Neuron (in vitro differentiated cells): Measurements from ENCODE around the gene MEI1.

Experiments
- H2AFZ ChIP-seq: one replicate; pipeline ENCODE4 v1.6.1; 2013; ENCODE audit warnings: low read depth, mild to moderate bottlenecking, inconsistent platforms, low read length, moderate library complexity
- H3K27me3 ChIP-seq: one replicate; pipeline ENCODE4 v1.6.1; 2013; ENCODE audit warnings: low read length; ENCODE audit not compliant: insufficient read depth
- H3K36me3 ChIP-seq: one replicate; pipeline ENCODE4 v1.6.1; 2013; ENCODE audit warnings: low read length; ENCODE audit not compliant: insufficient read depth
- H3K4me1 ChIP-seq: one replicate; pipeline ENCODE4 v1.6.1; 2013; ENCODE audit warnings: low read length; ENCODE audit not compliant: insufficient read depth
- H3K4me3 ChIP-seq: 2 replicates; pipeline ENCODE4 v1.5.1; 2013; ENCODE audit warnings: mild to moderate bottlenecking, low read length, moderate library complexity
- H3K9me3 ChIP-seq: one replicate; pipeline ENCODE4 v1.6.1; 2013; ENCODE audit warnings: low read length

Gene MEI1

DNA sequence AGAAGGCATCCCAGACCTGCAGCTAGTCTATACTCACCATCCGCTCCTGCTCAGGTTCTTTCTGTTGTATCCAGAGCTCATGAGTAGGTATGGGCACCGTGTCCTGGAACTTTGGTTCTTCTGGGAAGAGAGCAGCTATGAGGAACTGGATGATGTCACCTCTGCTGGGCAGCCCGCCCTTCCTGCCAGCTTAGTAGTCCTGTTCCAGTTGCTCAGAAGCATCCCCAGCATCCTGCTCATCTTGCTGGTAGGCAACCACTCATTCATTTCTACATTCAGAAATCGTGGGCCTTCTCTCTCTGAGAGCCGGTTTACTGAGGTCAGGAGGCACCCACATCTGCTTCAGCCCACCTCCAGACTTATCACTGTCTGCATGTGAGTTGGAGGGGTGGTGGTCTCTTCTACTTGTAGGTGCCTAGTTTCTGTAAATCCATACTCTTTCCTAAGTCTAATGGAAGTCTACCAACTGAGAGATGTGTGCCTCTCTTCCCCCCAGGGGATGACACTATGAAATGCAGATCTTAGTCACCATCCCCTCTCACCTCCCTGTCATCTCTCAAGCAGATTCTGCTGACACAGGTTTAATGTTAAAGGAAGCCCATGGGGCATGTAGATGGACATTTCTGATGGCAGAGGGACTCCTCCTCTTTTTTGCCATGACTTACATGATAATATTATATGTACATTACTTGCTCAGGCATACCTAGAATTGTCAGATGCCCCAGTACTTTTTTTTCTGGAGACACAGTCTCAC, 71.6 kb downstream of the MEI1 start:
- H3K36me3 ChIP-seq = no peaks in the 10 kb centered on the region
- no peak overlapping the region for H2AFZ ChIP-seq
- H3K9me3 ChIP-seq = no peaks in the 10 kb centered on the region
- no peak overlapping the region for H3K4me3 ChIP-seq
- H3K27me3 ChIP-seq = no peaks in the 10 kb centered on the region
- H3K4me1 ChIP-seq = no peaks in the 10 kb centered on the region

DNA sequence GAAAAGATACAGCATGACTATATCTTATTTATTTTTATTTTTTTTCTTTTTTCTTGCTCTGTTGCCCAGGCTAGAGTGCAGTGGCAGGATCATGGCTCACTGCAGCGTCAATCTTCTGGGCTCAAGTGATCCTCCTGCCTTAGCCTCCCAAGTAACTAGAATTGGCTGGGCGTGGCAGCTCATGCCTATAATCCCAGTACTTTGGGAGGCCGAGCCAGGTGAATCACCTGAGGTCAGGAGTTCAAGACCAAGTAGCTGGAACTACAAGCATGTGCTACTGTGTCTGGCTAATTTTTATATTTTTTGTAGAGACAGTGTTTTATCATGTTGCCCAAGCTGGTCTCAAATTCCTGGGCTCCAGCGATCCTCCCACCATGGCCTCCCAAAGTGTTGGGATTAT, 72.9 kb downstream of the MEI1 start:
- Histone ChIP-seq H3K4me3 (no peak overlapping the region), H3K36me3 (no peaks in the 10 kb centered on the region), H3K4me1 (no peaks in the 10 kb centered on the region), H3K27me3 (no peaks in the 10 kb centered on the region), H2AFZ (no peak overlapping the region), H3K9me3 (no peaks in the 10 kb centered on the region)

DNA sequence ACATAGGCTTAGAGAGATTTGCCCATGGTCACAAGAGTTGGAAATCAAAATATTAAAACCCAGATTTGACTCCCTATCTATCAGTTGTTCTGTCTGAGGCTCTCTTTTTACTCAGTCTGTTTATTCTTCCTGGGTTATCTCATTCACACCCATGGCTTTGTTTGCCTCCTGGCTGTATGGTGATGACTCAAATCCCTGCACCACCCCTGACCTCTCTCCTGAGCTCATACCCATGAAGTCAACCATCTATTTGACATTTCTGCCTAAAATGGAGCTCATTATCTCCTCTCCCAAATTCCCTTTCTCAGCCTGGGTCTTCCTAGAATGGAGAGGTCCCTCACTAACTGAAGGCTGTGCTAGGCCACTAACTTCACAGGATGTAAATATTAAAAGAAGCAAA, 73.3 kb downstream of the MEI1 start:
- H3K9me3 ChIP-seq = no peaks in the 10 kb centered on the region

DNA sequence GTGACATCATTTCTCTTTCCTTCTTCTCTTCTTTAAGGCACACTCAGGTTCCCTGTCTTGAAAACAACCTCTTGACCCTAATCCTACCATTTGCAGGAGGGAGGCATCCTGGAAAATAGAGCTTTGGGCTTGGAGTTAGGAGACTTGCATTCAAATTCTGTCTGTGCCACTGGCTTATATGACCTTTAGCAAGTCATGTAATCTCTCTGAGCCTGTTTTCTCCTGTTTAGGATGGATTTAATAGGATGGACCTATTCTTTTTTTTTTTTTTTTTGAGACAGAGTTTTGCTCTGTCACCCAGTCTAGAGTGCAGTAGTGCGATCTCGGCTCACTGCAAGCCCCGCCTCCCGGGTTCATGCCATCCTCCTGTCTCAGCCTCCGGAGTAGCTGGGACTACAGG, 76.0 kb downstream of the MEI1 start:
- Histone ChIP-seq H3K36me3 (no peaks in the 10 kb centered on the region), H3K4me1 (no peaks in the 10 kb centered on the region), H3K9me3 (no peaks in the 10 kb centered on the region), H3K4me3 (no peak overlapping the region), H3K27me3 (peaks cover 5% of the 10 kb centered on the region), H2AFZ (no peak overlapping the region)

More for the DNA sequence above, 73.3 kb downstream of the MEI1 start:
- Histone ChIP-seq H3K4me3 (no peak overlapping the region), H3K27me3 (no peaks in the 10 kb centered on the region), H3K36me3 (no peaks in the 10 kb centered on the region), H2AFZ (no peak overlapping the region), H3K4me1 (no peaks in the 10 kb centered on the region)

DNA sequence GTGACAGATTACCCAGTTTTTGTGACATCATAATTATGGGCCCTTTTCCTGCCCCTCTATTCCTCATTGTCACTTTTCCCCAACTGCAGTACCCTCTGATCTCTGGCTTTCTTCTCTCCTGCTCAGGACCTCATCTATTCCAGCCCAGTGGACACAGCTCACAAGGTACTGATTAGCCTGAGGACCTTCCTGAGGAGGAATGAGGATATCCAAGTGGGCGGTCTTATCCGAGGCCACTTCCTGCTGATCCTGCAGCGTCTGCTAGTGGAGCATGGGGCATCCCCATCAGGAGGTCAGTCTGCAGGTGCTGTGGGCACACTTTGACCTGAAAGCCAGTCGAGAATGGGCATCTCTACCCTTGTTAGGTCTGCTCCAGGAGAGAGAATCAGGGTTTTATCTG, 76.7 kb downstream of the MEI1 start:
- no peak overlapping the region for H3K4me3 ChIP-seq
- H3K27me3 ChIP-seq = peaks cover 11% of the 10 kb centered on the region
- H3K4me1 ChIP-seq = peaks cover 1% of the 10 kb centered on the region
- H3K36me3 ChIP-seq = no peaks in the 10 kb centered on the region
- no peak overlapping the region for H2AFZ ChIP-seq
- H3K9me3 ChIP-seq = no peaks in the 10 kb centered on the region

DNA sequence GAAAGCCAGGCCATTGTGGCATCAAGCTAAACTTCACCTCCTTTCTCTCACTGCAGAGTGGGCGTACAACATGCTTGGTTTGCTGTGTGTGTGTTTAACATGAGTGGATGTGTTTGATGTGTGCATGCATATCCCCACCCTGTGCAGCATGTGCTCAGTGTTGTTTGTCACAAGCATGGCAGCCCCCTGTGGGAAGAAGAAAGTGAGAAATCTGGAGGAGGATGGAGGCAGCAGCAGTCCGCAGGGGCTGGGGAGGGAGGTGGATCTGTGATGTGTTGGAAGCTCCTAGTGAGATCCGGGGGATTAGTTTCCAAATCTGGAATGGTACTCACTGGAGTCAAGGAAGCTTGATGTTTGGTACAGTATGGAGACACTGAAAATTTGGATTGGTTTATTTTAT, 77.1 kb downstream of the MEI1 start:
- no peaks in the 10 kb centered on the region for H3K36me3 ChIP-seq
- H3K9me3 ChIP-seq = no peaks in the 10 kb centered on the region

DNA sequence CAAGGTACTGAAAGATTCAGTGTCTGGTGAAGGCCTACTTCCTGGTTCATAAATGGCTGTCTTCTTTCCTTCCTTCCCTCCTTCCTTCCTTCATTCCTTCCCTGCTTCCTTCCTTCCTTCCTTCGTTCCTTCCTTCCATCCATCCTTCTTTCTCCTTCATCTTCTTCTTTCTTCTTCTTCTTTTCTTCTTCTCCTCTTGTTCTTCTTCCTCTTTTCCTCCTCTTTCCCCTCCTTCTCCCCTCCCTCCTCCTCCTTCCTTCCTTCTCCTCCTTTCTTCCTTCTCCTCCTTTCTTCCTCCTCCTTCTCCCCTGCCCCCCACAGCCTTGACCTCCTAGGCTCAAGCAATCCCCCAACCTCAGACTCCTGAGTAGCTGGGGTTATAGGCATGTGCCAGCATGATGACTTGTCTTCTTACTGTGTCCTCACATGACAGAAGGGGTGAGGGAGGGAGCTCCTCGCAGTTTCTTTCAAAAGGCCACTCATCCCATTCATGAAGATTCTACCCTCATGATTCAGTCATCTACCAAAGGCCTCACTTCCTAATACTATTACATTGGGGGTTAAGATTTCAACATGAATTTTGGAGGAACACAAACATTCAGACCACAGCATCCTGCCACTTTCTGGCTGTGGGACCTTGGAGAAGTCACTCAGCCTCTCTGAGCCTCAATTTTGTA, 78.6 kb downstream of the MEI1 start:
- Histone ChIP-seq H3K4me3 (no peak overlapping the region), H3K27me3 (peaks cover 27% of the 10 kb centered on the region), H3K36me3 (no peaks in the 10 kb centered on the region), H2AFZ (no peak overlapping the region), H3K9me3 (no peaks in the 10 kb centered on the region), H3K4me1 (peaks cover 3% of the 10 kb centered on the region)

More for the DNA sequence above, 77.1 kb downstream of the MEI1 start:
- peaks cover 3% of the 10 kb centered on the region for H3K4me1 ChIP-seq
- H3K27me3 ChIP-seq = peaks cover 13% of the 10 kb centered on the region
- H3K4me3 ChIP-seq = no peak overlapping the region
- no peak overlapping the region for H2AFZ ChIP-seq

DNA sequence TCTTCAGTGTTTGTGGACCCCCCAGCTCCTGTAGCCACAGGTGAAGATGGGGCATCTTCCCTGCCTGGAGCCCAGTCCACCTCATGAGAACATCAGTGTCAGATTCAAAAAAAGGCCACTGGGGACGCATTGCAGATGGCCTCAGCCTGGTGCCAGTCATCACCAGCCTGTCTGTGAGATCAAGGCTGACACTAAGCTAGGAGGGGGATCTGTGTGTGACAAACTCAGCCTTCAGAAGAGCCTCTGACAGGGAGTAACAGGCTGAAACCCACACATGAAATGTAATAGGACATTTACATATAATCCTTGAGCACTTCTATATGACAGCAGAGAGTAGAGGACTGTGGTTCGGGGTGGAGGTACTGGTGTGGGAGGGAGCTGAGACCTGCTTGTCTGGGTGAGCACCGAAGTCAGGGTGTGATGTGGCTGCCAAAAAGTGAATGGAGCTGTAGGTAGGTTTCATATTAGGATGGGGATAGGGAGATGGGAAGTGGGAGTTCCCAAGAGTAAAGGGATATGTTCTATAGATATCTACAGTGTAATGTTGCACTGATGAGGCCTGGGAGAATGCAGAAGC, 80.7 kb downstream of the MEI1 start:
- Histone ChIP-seq H3K9me3 (no peaks in the 10 kb centered on the region), H3K27me3 (peaks cover 28% of the 10 kb centered on the region), H3K36me3 (no peaks in the 10 kb centered on the region), H2AFZ (no peak overlapping the region), H3K4me3 (no peak overlapping the region), H3K4me1 (peaks cover 3% of the 10 kb centered on the region)

DNA sequence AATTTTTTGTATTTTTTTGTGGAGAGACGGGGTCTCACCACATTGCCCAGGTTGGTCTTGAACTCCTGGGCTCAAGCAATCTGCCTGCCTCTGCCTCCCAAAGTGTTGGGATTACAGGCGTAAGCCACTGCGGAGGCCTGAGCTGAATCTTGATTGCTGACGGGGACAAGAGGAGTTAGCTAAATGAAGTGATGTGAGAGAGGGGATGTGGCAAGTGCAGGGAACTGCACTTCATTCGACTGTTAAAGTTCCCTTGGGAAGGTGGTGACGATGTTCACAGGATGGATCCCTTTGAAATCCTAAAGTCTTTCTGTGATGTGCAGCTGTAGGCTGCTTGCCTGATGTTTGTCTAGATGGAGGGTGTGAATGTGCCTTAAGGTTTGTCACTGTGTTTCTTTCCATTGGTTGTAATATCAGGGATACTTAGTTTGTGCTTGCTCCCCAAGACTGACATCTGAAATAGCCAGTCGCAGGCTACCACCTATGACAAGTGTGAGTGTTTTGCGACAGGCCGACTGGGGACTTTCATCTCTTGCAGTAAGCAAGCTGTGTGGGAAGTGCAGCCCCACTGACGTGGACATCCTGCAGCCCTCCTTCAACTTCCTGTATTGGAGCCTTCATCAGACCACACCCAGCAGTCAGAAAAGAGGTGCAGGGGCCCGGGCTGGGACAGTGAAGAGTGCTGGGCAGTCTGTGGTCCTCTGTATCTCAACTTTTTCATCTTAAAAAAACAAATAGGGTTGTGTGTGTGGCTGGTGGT, 81.6 kb downstream of the MEI1 start:
- peaks cover 28% of the 10 kb centered on the region for H3K27me3 ChIP-seq
- H3K36me3 ChIP-seq = no peaks in the 10 kb centered on the region
- no peaks in the 10 kb centered on the region for H3K9me3 ChIP-seq
- H3K4me1 ChIP-seq = peaks cover 3% of the 10 kb centered on the region
- H3K4me3 ChIP-seq = no peak overlapping the region
- peak overlapping the region; percentile 5 for H2AFZ ChIP-seq

DNA sequence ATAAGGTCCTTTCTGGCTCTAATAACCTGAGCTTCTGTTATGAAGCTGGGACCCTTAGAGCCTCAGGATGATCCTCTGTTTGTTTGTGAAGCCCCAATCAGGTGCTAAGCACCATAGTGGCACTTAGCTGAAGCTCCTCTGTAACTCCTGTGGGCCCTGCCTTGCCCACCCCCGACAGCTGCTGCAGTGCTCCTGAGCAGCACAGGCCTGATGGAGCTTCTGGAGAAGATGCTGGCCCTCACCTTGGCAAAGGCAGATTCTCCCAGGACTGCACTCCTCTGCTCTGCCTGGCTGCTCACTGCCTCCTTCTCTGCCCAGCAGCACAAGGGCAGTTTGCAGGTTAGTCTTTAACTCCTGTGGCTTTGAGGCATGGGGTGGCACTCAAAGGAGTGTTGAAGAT, 82.2 kb downstream of the MEI1 start:
- Histone ChIP-seq H2AFZ (no peak overlapping the region), H3K9me3 (no peaks in the 10 kb centered on the region), H3K36me3 (no peaks in the 10 kb centered on the region), H3K4me3 (no peak overlapping the region), H3K4me1 (peaks cover 3% of the 10 kb centered on the region), H3K27me3 (peaks cover 28% of the 10 kb centered on the region)

DNA sequence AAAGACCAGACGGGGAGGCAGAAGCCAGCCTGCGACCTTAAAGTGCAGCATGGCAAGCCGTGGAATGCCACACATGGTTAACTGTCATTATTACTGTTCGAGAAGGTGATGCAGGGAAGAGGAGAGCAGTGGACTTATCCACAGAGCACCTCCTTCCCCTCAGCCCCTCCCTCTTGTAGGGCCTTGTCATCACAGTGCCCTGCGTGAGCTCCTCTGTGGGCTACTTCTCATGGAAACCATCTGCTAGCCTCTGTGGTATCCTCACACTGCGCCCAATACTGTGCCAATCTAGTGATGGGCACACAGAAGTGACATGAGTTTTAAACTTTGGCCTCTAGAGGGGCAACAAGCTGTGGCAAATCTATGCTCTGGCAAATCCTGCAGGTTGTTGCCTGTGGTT, 83.0 kb downstream of the MEI1 start:
- Histone ChIP-seq H3K36me3 (no peaks in the 10 kb centered on the region), H3K9me3 (no peaks in the 10 kb centered on the region), H2AFZ (no peak overlapping the region), H3K27me3 (peaks cover 28% of the 10 kb centered on the region), H3K4me3 (no peak overlapping the region), H3K4me1 (peaks cover 3% of the 10 kb centered on the region)

DNA sequence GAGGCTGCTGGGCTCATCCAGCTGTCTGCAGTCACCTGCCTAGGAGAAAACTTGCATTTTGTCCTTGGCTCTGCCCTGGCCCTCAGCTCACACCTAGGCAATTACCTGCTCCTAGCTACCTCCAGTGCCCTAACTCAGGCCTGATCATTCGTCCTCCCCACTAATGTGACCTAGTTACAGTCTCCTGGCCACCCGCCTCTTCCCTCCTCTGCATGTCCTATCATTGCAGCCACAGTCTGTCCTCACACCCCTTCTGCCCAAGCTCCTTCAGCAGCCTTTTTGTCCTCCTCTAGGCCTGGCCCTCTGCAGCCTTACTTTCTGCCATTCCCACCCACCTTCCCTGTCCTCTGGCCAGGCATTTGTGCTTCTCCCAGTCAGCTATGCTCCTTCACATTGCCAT, 83.4 kb downstream of the MEI1 start:
- Histone ChIP-seq H2AFZ (no peak overlapping the region), H3K4me3 (no peak overlapping the region), H3K4me1 (peaks cover 3% of the 10 kb centered on the region), H3K36me3 (no peaks in the 10 kb centered on the region), H3K9me3 (no peaks in the 10 kb centered on the region), H3K27me3 (peaks cover 28% of the 10 kb centered on the region)

DNA sequence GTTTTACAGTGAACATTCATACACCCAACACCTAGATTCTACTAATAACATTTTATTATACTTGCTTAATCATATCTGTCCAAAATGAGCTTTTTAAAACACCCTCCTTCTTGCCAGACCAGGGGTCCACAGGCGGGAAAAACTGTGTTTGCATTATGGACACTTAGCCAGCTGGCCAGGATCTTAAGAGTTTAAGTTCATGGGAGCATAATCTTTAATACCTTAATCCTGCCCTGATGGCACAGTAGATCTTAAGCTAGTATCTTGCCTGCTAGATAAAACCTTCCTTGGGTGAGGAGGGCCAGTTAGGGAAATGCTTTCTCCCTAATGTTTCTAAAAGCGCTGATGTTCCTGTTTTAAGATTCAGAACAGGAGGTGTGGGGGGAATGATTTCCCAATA, 88.0 kb downstream of the MEI1 start:
- Histone ChIP-seq H3K36me3 (no peaks in the 10 kb centered on the region), H3K4me1 (no peaks in the 10 kb centered on the region), H3K9me3 (no peaks in the 10 kb centered on the region), H2AFZ (no peak overlapping the region), H3K27me3 (peaks cover 5% of the 10 kb centered on the region), H3K4me3 (no peak overlapping the region)
